GM23338 (cell line): ENCODE data around the gene HEYL.

ENCODE experiments used
- CREB1 ChIP-seq: fragments of 250-450 bp; sonication (Bioruptor Pico); IDR thresholded peaks from 2 replicates; pipeline ENCODE4 v1.5.0; 2020; ENCODE audit warnings: low read depth, mild to moderate bottlenecking, moderate library complexity
- EZH2 ChIP-seq: fragments of 200-600 bp; sonication (generic); IDR thresholded peaks from one replicate; pipeline ENCODE4 v1.8.0; 2017; ENCODE audit warnings: antibody characterized with exemption, mild to moderate bottlenecking, low read depth; ENCODE audit not compliant: unreplicated experiment
- EZH2phosphoT487 ChIP-seq: fragments of 200-600 bp; sonication (generic); IDR thresholded peaks from one replicate; pipeline ENCODE4 v1.8.1; 2018; ENCODE audit warnings: antibody characterized with exemption; ENCODE audit not compliant: unreplicated experiment
- POLR2AphosphoS5 ChIP-seq: IDR thresholded peaks from 2 replicates; pipeline ENCODE4 v1.6.1; 2016; ENCODE audit warnings: antibody characterized with exemption, low read depth
- ZNF331 ChIP-seq: fragments of 250-450 bp; sonication (Bioruptor Pico); IDR thresholded peaks from 2 replicates; pipeline ENCODE4 v1.5.0; 2020; ENCODE audit warnings: low read depth, mild to moderate bottlenecking, moderate library complexity
- TF ChIP-seq, protein P1 (sequence below), 2 experiments: fragments of 200-600 bp in 1 of 2; sonication (generic) in 1 of 2; conservative IDR thresholded peaks; 2 replicates each; pipeline versions ENCODE4 v1.5.1 to v1.6.1; 2016 to 2017; ENCODE audit warnings: antibody characterized with exemption in 2 of 2, low read depth in 2 of 2, mild to moderate bottlenecking in 2 of 2, moderate library complexity in 1 of 2
- TF ChIP-seq, protein P2 (sequence below): IDR thresholded peaks from one replicate; pipeline ENCODE4 v1.6.1; 2018; ENCODE audit warnings: antibody characterized with exemption; ENCODE audit not compliant: unreplicated experiment
- TF ChIP-seq, protein P3 (sequence below): fragments of 250-450 bp; sonication (Bioruptor Pico); IDR thresholded peaks from 2 replicates; pipeline ENCODE4 v1.5.0; 2020; ENCODE audit warnings: mild to moderate bottlenecking, moderate library complexity

DNA sequence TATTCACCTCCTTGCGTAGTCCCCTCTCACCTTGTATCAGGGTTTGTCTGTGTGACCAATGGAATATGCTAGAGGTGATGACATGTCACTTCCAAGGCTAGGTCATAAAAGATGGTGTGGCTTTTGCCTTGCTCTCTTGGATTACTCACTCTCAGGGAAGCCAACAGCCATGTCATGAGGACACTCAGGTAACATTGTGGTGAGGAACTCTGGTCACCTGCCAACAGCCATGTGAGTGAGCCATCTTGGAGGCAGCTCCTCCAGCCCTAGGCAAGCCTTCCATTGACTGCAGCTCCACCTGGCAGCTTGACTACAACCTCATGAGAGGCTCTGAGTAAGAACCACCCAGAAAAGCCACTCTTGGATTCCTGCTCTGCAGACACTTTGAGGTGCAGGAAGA lies 11.0 kb upstream of the HEYL start:
- TF ChIP-seq EZH2 (no peak), POLR2AphosphoS5 (no peak), EZH2phosphoT487 (no peak), CREB1 (CRISPR knock-in tag) (no peak), ZNF331 (CRISPR knock-in tag) (no peak)
- TF ChIP-seq, protein P1, sequence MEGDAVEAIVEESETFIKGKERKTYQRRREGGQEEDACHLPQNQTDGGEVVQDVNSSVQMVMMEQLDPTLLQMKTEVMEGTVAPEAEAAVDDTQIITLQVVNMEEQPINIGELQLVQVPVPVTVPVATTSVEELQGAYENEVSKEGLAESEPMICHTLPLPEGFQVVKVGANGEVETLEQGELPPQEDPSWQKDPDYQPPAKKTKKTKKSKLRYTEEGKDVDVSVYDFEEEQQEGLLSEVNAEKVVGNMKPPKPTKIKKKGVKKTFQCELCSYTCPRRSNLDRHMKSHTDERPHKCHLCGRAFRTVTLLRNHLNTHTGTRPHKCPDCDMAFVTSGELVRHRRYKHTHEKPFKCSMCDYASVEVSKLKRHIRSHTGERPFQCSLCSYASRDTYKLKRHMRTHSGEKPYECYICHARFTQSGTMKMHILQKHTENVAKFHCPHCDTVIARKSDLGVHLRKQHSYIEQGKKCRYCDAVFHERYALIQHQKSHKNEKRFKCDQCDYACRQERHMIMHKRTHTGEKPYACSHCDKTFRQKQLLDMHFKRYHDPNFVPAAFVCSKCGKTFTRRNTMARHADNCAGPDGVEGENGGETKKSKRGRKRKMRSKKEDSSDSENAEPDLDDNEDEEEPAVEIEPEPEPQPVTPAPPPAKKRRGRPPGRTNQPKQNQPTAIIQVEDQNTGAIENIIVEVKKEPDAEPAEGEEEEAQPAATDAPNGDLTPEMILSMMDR (conservative IDR thresholded peaks at IDR 0.05; ENCODE audit: low read depth in 2 of 2) = no peak
- TF ChIP-seq, protein P2, sequence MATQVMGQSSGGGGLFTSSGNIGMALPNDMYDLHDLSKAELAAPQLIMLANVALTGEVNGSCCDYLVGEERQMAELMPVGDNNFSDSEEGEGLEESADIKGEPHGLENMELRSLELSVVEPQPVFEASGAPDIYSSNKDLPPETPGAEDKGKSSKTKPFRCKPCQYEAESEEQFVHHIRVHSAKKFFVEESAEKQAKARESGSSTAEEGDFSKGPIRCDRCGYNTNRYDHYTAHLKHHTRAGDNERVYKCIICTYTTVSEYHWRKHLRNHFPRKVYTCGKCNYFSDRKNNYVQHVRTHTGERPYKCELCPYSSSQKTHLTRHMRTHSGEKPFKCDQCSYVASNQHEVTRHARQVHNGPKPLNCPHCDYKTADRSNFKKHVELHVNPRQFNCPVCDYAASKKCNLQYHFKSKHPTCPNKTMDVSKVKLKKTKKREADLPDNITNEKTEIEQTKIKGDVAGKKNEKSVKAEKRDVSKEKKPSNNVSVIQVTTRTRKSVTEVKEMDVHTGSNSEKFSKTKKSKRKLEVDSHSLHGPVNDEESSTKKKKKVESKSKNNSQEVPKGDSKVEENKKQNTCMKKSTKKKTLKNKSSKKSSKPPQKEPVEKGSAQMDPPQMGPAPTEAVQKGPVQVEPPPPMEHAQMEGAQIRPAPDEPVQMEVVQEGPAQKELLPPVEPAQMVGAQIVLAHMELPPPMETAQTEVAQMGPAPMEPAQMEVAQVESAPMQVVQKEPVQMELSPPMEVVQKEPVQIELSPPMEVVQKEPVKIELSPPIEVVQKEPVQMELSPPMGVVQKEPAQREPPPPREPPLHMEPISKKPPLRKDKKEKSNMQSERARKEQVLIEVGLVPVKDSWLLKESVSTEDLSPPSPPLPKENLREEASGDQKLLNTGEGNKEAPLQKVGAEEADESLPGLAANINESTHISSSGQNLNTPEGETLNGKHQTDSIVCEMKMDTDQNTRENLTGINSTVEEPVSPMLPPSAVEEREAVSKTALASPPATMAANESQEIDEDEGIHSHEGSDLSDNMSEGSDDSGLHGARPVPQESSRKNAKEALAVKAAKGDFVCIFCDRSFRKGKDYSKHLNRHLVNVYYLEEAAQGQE = no peak
- TF ChIP-seq, protein P3, sequence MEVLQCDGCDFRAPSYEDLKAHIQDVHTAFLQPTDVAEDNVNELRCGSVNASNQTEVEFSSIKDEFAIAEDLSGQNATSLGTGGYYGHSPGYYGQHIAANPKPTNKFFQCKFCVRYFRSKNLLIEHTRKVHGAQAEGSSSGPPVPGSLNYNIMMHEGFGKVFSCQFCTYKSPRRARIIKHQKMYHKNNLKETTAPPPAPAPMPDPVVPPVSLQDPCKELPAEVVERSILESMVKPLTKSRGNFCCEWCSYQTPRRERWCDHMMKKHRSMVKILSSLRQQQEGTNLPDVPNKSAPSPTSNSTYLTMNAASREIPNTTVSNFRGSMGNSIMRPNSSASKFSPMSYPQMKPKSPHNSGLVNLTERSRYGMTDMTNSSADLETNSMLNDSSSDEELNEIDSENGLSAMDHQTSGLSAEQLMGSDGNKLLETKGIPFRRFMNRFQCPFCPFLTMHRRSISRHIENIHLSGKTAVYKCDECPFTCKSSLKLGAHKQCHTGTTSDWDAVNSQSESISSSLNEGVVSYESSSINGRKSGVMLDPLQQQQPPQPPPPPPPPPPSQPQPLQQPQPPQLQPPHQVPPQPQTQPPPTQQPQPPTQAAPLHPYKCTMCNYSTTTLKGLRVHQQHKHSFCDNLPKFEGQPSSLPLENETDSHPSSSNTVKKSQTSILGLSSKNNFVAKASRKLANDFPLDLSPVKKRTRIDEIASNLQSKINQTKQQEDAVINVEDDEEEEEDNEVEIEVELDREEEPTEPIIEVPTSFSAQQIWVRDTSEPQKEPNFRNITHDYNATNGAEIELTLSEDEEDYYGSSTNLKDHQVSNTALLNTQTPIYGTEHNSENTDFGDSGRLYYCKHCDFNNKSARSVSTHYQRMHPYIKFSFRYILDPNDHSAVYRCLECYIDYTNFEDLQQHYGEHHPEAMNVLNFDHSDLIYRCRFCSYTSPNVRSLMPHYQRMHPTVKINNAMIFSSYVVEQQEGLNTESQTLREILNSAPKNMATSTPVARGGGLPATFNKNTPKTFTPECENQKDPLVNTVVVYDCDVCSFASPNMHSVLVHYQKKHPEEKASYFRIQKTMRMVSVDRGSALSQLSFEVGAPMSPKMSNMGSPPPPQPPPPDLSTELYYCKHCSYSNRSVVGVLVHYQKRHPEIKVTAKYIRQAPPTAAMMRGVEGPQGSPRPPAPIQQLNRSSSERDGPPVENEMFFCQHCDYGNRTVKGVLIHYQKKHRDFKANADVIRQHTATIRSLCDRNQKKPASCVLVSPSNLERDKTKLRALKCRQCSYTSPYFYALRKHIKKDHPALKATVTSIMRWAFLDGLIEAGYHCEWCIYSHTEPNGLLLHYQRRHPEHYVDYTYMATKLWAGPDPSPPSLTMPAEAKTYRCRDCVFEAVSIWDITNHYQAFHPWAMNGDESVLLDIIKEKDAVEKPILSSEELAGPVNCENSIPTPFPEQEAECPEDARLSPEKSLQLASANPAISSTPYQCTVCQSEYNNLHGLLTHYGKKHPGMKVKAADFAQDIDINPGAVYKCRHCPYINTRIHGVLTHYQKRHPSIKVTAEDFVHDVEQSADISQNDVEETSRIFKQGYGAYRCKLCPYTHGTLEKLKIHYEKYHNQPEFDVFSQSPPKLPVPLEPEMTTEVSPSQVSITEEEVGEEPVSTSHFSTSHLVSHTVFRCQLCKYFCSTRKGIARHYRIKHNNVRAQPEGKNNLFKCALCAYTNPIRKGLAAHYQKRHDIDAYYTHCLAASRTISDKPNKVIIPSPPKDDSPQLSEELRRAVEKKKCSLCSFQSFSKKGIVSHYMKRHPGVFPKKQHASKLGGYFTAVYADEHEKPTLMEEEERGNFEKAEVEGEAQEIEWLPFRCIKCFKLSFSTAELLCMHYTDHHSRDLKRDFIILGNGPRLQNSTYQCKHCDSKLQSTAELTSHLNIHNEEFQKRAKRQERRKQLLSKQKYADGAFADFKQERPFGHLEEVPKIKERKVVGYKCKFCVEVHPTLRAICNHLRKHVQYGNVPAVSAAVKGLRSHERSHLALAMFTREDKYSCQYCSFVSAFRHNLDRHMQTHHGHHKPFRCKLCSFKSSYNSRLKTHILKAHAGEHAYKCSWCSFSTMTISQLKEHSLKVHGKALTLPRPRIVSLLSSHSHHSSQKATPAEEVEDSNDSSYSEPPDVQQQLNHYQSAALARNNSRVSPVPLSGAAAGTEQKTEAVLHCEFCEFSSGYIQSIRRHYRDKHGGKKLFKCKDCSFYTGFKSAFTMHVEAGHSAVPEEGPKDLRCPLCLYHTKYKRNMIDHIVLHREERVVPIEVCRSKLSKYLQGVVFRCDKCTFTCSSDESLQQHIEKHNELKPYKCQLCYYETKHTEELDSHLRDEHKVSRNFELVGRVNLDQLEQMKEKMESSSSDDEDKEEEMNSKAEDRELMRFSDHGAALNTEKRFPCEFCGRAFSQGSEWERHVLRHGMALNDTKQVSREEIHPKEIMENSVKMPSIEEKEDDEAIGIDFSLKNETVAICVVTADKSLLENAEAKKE (CRISPR knock-in tag) = no peak
